Measurements from ENCODE around the gene L3MBTL1.
"Not testable (repeated sequence)": the region's sequence is repeated elsewhere in the genome, so short reads cannot be mapped to it uniquely, and the experiment has no call there.

Gene L3MBTL1

DNA sequence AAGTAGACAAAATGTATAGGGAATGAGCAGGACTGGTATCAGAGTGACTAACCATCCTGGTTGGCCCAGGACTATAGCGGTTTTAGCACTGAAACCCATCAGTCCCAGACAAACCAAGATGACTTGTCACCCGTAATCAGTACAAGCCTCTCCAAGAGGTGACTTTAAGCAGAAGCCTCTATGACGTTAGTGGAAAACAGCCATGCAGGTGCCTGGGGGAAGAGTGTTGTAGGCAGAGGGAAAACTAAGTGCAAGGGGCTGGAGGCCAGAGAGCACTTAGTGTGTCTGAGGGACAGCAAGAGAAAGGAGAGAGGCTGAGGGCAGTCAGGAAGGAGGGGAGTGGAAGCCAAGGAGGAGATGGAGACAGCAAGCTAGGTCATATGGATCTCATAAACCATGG, 53.5 kb downstream of the L3MBTL1 start:
- no peak for DNase-seq

DNA sequence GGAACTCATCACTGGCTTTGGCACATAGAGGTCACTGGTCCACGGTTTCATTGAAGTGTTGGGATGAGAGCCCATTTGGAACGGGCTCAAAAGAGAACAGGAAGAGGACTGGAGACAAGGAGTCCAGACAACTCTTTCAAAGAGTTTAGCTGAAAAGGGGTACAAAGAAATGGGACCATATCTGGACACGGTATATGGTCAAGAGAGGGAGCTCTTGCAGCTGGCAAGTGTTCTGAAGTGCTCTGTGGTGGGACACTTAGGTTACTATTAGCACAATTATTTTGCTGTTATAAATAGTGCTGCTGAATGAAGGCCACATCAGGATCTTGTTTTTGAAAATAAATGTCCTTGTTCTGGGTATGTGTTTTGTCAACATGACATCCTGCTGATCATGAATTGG, 55.9 kb downstream of the L3MBTL1 start:
- no peak for DNase-seq

DNA sequence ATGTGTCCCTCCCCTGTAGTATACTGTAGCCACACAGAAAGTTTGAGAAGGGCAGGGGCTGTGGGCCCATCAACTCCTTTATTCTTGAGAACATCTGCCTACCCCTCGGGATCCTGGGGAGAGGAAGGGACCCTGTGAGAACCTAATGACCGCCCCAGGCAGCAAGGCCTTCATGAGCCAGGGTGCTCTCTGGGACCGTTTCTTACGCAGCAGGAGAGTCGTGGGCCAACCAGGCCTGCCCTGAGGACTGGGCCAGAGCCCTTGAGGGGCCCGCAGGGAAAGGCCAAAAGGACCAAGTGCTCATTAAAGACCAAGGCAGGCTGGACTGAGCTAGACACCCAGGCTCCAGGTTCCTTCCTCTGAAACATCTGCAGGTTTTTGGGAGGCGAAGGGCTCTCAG, 56.5 kb downstream of the L3MBTL1 start:
- DNase-seq, result no peak

DNA sequence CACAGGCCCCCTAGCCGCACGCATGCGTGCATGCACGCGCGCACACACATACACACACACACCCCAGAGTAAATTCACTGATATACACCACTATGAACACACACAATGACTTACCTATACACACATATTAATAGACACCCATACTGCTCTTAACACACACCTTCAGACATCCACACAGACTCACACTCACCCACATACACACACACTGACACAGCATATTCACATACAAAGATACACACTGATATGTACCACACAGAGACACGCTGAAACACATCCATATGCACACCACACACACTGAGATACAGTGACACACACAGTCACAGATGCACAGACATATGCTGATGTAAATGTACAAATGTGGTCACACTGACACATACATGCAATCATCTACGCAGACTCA, 57.0 kb downstream of the L3MBTL1 start:
- no peak for DNase-seq

DNA sequence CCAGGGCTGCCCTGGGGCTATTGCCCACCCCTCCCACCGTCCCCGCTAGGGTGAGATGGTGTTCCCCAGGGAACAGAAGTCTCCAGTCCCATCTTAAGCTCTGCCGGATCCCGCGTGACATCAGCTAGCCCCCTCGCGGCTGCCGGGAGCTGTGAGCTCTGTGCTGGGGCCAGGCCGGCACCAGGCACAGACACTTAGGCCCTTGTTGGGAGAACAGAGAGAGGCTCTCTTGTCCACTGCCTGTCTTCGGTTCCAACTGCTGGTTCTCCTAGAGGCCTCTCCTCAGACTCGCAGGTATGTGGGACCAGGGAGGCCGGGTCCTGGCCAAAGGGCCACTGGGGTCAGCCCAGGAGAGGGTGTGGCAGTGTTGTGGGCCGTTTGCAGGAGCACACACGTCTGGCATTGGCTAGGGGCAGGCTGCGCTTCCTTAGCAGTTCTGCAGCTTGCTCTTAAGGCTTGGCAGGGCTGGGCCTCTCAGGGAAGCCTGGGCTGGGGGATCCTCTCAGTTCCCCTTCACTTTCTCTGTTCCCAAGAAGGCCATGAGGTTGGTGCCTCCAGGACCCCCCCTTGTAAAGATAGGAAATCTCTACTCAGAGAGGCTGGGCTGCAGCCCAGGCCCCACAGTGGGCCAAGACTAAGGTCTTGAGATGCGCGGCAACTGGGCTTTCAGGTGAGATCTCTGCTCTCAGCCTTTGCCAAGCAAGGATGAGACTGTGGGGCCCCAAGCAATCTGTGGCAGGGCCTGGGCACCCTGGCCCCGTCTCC, 57.7 kb downstream of the L3MBTL1 start:
- no peak for DNase-seq

DNA sequence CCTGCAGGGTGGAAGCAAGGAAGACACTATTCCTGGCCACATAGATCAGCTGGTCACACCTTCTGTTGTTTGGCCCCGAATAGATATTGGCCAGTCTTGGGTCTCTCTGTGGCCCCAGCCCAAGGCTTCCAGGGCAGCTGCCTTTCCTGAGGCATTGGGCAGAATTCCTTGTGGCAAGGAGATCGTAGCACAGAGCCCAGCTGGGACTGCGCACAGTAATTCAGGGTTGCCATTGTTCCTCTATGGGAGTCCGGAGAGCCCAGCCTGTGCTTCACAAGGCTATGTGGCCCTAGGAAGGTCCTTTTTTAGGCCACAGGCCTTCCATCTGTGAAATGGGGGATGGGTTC, 58.2 kb downstream of the L3MBTL1 start:
- DNase-seq, result no peak

DNA sequence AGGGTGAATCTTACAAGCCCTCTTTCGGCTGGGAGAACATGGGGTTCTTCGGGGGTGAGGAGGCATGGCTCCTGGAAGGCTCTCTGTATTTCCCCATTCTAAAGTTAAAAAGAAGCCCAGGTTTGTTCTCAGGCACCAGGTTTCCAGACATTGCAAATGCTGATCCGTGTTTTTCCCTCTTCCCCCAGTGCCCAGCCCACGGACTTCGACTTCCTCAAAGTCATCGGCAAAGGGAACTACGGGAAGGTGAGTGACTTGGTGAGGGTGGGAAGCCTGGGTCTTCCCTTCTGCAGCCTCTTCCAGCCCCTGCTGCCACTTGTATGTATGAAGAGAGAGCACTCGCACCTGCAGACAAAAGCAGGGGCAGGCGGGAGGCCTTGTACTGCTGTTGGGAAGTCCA, 60.0 kb downstream of the L3MBTL1 start:
- DNase-seq, result no peak

DNA sequence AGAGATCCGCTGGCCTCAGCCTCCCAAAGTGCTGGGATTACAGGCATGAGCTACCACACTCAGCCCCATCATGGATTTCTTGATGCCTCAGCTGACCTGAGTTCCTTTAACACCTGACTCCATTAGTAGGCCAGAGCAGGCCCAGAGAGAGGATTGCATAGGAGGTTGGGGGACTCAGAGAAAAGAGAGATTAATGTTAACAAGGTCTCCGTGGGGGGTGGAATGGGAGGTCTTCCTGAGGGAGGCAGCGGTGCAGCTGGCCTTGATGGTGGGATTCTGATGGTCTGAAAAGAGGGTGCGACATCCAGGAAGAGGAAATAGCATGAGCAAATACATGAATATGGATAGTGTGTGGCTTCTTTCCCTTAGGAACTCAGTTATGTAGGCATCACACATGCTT, 61.2 kb downstream of the L3MBTL1 start:
- no peak for DNase-seq

DNA sequence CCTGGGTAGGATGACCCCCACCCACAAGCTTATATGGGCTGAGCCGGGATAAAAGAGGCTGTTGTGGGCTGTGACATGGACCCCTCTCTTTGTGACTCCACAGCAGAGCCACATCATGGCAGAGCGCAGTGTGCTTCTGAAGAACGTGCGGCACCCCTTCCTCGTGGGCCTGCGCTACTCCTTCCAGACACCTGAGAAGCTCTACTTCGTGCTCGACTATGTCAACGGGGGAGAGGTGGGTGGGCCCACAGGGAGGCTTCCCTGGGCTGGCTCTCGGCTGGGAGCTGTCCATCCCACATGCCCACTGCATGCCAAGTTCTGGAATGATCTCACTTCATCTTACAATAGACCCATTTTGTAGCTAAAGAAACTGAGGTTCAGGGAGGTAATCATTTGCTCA, 61.8 kb downstream of the L3MBTL1 start:
- DNase-seq, result no peak

DNA sequence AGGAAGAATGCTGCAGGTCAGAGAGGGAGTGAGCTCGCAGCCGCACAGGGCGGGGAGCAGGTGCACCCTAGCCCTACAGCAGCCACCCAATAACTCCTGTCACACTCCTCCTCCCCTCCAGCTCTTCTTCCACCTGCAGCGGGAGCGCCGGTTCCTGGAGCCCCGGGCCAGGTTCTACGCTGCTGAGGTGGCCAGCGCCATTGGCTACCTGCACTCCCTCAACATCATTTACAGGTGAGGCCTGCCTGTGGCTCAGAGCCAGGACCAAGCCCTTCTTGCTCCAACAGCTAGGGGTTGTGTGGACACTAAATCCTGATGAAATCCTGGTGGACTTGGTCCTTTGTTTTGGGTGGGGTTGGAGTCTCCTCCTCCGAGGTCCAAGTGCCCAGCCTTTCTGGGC, 63.0 kb downstream of the L3MBTL1 start:
- no peak for DNase-seq

DNA sequence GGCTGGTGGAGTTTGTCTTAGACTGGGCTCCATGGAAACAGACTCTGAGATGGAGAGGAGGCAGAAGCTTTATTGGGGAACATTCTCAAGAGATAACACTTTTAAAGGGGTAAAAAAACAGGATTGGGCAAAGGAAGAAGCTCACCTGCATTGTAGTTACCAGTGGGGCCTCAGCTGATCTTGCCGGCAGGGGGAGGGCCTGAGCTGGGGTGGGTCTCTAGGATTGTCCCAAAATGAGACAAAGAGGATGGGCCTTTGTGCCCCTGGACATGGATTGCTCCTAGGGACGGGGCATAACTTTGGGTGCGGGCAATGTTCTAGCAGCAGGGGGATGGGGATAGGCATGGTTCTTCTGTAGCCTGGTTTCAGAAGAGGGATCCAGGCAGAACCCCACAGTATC, 63.8 kb downstream of the L3MBTL1 start:
- DNase-seq, result no peak

DNA sequence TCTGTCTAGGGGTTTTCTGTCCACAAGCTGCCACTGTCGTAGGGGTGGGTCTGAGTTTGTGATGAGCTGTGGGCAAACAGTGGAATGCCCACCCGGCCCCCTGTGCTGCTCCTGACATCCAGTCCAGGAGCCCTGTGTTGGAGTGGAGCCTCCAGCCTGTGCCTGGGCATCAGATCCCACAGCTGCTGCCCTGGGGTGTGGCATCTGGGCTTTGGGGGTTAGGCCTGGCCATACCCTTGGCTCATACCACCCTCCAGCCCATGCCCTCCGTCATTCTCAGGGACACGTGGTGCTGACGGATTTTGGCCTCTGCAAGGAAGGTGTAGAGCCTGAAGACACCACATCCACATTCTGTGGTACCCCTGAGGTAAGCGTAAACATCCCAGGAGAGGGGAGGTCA, 64.3 kb downstream of the L3MBTL1 start:
- DNase-seq, result no peak

DNA sequence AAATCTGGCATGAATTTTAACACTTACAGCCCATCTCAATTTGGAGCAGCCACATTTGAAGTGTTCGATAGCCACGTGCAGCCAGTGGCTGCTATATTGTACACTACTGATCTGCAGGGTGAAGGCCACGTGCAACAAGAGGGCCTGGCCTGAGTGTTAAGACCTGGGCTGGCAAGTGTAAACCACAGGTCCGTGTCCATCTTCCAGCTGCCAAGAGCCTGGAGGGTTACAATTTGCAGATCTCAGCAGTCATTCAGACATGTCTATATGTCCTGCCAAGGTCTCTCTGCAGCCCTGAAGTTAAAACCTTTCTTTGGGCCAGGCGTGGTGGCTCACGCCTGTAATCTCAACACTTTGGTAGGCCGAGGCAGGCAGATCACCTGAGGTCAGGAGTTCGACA, 65.4 kb downstream of the L3MBTL1 start:
- DNase-seq, result no peak

DNA sequence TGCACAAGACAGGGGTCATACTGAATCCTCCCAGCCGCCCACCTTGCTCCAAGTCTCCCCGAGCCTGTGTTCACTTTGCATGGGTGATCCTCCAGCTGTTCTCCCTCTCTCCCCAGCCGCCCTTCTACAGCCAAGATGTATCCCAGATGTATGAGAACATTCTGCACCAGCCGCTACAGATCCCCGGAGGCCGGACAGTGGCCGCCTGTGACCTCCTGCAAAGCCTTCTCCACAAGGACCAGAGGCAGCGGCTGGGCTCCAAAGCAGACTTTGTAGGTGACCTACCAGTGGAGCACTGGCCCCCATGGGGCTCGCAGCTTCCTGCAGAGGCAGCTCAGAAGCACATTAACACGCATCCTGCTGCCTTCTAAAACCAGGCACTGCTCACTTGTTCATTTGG, 68.6 kb downstream of the L3MBTL1 start:
- DNase-seq, result no peak

DNA sequence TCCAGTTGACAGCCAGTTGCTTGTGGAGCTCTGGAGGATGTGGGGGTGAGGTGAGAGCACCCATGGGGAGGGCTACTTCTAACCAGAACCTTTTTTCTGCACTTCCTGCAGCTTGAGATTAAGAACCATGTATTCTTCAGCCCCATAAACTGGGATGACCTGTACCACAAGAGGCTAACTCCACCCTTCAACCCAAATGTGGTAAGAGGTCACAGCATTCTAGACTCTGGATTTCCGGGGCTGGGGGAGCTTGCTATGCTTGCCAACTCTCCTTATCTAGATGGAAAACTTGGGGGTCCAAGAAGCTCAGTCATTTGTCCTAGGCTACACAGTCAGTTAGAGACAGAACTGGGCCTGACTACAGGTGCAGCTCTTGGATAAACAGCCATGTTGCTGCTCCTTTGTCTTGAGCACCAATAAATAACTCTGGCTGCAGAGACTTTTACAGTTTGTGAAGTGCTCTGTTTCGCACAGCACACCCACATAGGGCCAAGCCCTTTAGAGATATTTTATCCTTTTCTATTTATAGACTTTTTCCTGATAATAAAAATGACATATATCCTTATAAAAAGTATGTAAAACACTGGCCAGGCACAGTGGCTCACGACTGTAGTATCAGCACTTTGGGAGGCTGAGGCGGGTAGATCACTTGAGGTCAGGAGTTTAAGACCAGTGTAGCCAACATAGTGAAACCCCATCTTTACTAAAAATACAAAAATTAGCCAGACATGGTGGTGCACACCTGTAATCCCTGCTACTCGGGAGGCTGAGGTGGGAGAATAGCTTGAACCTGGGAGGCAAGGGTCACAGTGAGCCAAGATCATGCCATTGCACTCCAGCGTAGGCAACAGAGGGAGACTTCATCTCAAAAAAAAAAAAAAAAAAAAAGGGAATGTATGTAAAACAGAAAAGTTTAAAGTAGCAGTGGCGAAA, 72.6 kb downstream of the L3MBTL1 start:
- DNase-seq, result no peak

DNA sequence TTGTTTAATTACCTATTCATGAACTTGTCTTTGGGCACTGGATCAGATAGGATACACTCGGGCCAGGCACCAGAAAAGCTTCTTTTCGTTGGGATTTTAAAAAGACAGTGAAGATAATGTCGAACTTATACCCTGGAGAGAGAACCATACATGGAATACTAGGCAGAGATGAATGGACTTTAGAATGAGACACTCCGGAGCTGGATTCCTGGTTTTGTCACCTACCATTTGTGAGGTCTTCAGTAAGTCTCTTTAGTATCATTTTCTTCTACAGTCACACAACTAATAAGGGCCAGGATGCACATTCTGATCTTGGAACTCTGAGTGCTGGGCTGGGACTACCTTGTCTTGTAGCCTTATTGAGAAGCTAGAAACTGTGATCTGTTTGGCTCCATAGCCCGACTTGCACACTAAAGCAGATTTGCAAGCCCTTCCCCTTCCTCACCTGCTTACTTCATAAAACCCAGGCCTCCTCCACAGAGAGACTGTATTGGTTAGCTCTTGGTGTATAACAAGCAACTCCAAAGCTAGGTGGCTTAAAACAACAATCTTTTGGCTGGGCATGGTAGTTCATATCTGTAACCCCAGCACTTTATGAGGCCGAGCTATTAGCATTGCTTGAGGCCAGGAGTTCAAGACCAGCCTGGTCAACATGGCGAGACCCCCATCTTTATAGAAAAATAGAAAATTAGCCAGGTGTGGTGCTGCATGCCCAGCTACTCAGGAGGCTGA, 75.8 kb downstream of the L3MBTL1 start:
- no peak for DNase-seq

DNA sequence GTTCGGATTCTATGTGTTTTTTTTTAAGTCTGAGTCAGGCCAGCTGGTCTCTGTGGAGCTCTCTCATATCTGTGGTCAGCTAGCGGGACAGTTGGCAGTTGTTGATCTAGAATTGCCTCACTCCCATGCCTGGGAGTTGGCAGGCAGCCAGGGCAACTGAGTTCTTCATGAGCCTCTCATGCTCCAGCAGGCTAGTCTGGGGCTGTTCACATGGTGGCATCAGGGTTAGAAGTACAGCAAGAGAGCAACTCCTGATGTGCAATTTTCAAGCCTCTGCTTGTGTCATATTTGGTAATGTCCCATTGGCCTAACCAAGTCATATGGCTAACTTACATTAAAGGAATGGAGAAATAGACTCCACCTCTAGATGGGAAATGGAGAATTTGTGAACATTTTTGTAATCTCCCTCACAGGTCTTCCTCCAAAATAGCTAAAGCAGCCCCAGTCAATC, 76.5 kb downstream of the L3MBTL1 start:
- DNase-seq, result peak; percentile 93

DNA sequence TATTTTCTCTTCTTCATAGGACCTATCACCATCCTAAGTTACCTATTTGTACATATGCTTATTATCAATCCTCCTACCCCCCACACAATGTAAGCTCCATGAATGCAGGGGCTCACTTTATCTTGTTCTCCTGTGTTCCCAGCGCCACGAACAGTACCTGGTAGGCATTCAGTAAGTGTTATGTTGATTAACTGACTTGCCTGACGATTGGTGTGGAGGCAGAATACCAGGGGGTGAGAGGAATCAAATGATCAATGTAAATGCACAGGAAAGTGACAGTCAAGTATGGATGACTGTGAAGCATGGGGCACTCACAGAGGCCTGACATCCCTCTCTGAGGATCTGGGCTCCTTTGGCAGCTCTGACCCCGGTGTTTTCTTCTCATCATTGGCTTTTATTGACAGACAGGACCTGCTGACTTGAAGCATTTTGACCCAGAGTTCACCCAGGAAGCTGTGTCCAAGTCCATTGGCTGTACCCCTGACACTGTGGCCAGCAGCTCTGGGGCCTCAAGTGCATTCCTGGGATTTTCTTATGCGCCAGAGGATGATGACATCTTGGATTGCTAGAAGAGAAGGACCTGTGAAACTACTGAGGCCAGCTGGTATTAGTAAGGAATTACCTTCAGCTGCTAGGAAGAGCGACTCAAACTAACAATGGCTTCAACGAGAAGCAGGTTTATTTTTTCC, 77.1 kb downstream of the L3MBTL1 start:
- DNase-seq, result peak; percentile 73

DNA sequence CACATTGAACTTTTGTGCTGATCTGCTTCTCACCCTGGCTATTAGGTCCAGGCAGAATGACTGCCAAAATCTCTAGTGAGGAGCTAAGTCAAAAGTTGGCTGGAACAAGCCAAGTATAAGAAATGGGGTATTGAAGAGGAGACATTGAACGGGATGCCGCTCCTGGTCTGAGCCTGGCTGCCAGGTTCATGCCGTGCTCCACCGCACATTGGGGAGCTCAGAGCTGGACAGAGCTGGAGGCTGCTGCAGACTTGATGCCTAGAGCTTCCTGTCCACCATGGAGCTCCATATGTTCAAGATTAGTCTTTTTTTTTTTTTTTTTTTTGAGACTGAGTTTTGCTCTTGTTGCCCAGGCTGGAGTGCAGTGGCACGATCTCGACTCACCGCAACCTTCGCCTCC, 79.1 kb downstream of the L3MBTL1 start:
- no peak for DNase-seq

DNA sequence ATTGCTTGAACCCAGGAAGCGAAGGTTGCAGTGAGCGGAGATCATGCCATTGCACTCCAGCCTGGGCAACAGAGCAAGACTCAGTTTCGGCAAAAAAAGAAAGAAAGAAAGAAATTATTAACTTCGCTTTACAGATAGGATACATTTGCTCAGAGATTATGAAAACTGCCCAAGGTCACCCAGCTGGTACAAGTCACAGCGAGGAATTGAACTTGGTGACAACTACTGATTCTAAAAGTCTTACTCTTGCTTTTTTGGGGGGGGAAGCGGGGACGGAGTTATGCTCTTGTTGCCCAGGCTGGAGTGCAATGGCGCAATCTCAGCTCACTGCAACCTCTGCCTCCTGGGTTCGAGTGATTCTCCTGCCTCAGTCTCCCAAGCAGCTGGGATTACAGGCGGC, 81.0 kb downstream of the L3MBTL1 start:
- DNase-seq, result not testable (repeated sequence)

DNA sequence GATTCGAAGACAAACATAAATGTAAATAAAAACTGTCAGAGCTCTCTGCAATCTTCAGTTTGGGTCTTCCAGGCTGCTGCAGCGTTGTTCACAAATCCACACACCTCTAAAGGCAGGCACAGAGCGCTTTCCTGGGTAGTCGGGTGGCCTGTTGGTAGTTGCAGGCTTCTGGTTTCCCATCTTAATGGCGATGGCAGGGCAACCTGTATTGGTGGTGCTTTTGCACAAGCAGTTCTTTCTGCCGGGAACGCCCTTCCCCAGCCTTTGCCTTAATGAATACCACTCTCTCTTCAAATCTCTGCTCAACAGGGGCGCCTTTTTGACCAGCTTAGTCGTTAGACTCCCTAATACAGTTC, 82.5 kb downstream of the L3MBTL1 start:
- DNase-seq, result peak; percentile 1

DNA sequence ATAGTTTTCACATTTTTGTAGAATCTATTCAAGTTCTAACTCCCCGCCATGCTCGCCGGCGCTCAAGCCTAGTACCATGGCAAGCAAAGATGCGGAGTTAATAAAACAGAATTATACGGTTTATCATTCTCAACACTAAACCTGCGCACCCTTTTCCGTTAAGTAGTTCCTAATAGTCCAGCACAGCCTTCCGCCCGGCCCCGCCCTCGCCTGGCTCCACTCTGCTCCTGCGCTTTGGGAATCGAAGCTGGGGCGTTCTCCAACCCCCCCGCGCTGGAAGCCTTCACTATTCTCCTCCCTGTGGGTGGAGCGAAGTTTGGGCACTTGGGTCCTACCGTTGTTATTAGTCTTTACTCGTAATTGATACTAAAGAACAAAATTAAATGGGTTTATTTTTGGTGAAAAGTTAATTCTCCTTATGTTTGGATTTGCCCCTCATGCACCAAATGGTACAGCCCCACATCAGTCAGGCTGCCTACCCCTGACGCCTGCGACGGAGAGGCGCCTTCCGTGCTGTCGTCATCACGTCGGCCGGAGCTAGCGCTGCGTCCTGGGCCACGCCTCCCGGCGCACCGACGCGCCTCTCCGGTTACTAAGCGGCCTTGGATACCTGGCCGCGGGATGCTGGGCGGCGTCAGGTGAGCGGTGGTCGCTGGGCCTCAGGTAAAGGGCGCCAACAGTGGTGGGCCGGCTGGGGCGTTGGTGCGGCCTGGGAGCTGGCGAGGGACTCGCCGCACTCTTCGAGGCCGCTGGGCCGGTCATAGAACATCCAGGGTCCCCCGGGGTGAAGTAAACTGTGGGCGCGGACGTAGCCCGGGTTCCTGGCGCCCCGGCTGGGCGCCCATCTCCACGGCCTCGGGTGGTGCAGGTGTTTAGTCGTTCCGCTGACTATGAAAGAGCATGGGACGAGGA, 83.2 kb downstream of the L3MBTL1 start, which contains the start of gene IFT52:
TSS of gene IFT52 (plus strand) at position 546 of the 912 bp plus-strand sequence. CDS start 3,762 bp downstream, outside the sequence.
- peak; percentile 89 for DNase-seq
